HFF-Myc (cell line): ENCODE results near the gene CCDC54.

Experiments
- DNase-seq: peaks from one replicate; pipeline ENCODE4 v3.0.0-alpha.2; 2011; ENCODE audit warnings: low read depth; ENCODE audit errors: extremely low read depth
- H3K4me3 ChIP-seq: replicated peaks from 2 replicates; pipeline ENCODE4 v1.5.1; 2011; ENCODE audit warnings: low read depth, mild to moderate bottlenecking, control low read depth, low read length
- TF ChIP-seq, protein P1 (sequence below): IDR thresholded peaks from 2 replicates; pipeline ENCODE4 v1.5.1; 2012; ENCODE audit warnings: mild to moderate bottlenecking, low read depth, low read length, control low read depth; ENCODE audit errors: missing control alignments

Gene CCDC54

DNA sequence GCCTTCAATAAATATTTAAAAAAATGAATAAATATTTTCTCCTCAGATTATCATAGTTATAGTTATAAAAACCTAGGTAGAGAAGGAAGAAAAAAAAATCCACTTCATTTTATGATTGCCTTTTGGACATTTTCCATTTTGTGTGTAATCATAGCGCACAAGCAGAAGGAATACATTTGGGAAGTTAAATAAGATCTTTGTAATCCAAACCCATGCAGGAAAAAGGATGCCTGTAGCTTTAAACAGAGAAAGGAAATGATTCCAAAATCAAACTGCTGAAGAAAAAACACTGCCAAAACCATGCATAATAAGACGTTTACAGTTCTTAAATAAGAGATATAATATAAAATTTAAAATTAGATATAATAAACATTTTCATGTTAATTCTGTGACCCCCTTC lies 7.4 kb upstream of the CCDC54 start:
- TF ChIP-seq, protein P1, sequence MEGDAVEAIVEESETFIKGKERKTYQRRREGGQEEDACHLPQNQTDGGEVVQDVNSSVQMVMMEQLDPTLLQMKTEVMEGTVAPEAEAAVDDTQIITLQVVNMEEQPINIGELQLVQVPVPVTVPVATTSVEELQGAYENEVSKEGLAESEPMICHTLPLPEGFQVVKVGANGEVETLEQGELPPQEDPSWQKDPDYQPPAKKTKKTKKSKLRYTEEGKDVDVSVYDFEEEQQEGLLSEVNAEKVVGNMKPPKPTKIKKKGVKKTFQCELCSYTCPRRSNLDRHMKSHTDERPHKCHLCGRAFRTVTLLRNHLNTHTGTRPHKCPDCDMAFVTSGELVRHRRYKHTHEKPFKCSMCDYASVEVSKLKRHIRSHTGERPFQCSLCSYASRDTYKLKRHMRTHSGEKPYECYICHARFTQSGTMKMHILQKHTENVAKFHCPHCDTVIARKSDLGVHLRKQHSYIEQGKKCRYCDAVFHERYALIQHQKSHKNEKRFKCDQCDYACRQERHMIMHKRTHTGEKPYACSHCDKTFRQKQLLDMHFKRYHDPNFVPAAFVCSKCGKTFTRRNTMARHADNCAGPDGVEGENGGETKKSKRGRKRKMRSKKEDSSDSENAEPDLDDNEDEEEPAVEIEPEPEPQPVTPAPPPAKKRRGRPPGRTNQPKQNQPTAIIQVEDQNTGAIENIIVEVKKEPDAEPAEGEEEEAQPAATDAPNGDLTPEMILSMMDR = no peak
- no peak for DNase-seq
- no peak overlapping the region for H3K4me3 ChIP-seq

DNA sequence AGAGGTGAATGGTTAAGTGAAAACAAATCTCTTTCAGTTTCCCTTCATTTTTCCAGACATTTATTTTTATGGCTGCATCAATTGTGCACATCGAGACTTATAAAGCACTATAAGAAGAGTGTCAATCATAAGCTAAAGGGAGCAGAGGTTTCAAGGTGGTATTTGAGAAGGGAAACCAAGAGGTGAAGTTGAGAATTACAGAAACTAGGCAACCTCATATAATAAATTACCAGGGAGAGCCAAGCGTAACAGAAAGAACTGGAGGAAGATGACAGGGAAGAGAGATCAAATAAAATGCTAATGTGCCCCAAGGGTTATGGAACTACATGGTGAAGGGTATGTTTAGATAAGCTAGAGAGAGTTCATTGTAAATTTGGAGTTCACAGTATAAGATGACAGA lies 6.3 kb upstream of the CCDC54 start:
- TF ChIP-seq, protein P1 = no peak
- DNase-seq = no peak
- no peak overlapping the region for H3K4me3 ChIP-seq

DNA sequence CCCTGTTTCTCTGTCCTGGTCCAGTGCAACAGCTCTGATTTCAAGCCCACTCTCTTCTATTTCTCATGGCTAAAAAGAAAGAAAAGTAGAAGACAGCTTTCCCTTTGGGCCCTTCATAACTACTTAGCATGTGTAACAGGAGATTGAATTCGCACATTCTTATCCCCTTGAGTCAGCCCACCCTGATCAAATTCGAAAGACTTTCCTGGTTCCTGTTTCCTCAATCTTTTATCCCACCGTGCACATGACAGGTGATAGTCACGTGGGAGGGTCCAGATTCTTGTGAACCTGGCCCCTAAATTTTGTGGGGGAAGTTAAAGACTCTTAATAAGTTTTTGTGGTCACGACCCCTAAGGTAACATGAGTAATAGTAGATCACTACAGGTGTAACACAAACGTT lies 4.7 kb upstream of the CCDC54 start:
- TF ChIP-seq, protein P1 = no peak
- no peak overlapping the region for H3K4me3 ChIP-seq
- DNase-seq = no peak

DNA sequence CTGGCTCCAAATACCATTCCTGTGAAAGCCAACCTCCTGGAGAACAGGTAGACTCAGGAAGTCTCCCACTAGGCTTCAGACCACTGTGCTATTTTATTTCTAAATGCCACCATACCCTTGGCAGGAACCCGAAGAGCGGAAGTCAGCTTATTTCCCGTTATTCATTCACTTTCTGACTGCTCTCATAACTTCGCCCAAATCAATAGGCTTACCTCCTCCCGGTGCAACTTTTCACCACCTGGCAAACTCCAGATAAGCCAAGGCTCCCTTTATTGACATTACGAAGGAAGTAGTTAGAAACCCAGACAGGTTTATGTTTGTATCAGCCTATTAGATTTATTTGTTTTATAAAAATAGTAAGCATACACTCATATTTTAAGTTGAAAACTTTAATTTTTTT lies 3.3 kb upstream of the CCDC54 start:
- no peak overlapping the region for H3K4me3 ChIP-seq
- DNase-seq = no peak
- TF ChIP-seq, protein P1 = no peak

DNA sequence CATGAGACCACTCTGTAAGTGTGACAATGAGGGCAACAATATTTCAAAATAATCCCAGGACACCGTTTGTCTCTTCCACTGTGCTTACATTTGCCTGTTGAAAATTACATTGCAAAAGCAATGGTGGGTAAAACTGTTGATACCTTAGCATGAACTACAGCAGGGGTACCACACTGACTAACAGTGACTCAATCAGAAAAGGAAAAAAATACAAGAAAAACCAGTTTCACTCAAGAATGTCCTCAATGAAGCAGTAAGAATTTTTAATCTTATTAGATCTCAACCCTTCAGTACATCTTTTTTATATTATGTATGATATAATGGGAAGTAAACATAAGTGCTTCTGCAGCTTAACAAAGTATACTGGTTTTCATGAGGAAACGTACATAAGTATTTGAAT lies 1.6 kb upstream of the CCDC54 start:
- TF ChIP-seq, protein P1 = no peak
- H3K4me3 ChIP-seq = no peak overlapping the region
- DNase-seq = no peak

DNA sequence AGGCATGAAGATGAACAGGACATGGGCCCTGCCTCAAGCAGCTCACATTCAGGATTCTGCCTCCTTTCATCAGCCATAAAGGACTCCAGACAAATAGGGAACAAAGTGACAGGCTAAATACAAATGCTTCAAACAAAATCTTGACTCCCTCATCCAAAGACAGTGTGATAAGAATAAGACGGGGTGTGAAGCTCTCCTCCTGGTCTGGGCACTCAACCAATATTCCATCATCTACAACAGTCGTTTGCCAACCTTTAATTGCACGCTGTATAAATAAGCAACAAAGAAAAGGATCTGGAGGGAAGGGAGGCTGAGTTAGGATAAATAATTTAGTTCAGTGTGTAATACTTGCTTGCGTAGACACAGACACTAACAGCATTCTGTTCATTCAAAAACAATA lies 5.4 kb downstream of the CCDC54 start:
- no peak overlapping the region for H3K4me3 ChIP-seq
- TF ChIP-seq, protein P1 = no peak
- DNase-seq = no peak

DNA sequence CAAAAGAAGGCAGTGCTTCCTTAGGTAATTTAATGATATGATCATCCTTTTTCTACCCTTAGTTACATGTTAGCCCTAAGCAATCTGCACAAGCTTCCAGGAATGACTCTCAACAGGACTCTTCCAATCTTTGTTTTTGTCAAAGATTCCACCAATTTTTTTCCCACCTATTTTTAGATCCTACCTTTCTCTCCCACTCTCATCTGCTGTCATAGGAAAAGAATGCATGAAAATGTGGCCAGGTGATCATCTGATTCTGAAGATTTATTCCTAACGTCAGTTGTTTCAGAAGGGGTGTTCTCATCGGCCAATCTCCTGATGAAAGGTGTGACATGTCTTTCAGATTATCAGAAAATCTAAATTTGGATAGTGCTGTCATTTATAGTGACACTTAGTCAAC lies 7.2 kb downstream of the CCDC54 start:
- no peak for DNase-seq
- no peak overlapping the region for H3K4me3 ChIP-seq
- TF ChIP-seq, protein P1 = no peak
